Keratinocyte (primary cell): Measurements from ENCODE around the gene GRIN2D. TPM values are rescaled to one million over a fixed set of nuclear protein-coding genes. Genes with fewer than 3 reads are reported as not detected.

Experiments used
- DNase-seq: peaks from one replicate; pipeline ENCODE4 v3.0.0-alpha.2; 2011; ENCODE audit warnings: low read depth, missing footprints, low spot score
- FAIRE-seq: peaks from 2 replicates; lab custom pipeline; 2011; peaks lifted over from hg19 to GRCh38; lab: Jason Lieb, UNC
- H2AFZ ChIP-seq: 2 replicates; pipeline ENCODE4 v1.6.0; 2012; ENCODE audit warnings: low read length, control low read depth, inconsistent platforms; ENCODE audit not compliant: control insufficient read depth
- H3K27ac ChIP-seq: 2 replicates; pipeline ENCODE4 v1.5.1; 2011; ENCODE audit warnings: low read length; ENCODE audit not compliant: control insufficient read depth, insufficient read depth
- H3K27me3 ChIP-seq: 3 replicates; pipeline ENCODE4 v1.6.0; 2011; ENCODE audit warnings: low read length; ENCODE audit not compliant: control insufficient read depth, insufficient read depth; ENCODE audit errors: extremely low read depth
- H3K36me3 ChIP-seq, 2 experiments: 2 replicates in 1 of 2; 3 replicates in 1 of 2; pipeline ENCODE4 v1.5.1; 2011; ENCODE audit warnings: low read length in 2 of 2, mild to moderate bottlenecking in 1 of 2; ENCODE audit not compliant: control insufficient read depth in 2 of 2, insufficient read depth in 2 of 2; ENCODE audit errors: extremely low read depth in 1 of 2
- H3K4me1 ChIP-seq: 3 replicates; pipeline ENCODE4 v1.5.1; 2011; ENCODE audit warnings: low read length; ENCODE audit not compliant: control insufficient read depth, insufficient read depth; ENCODE audit errors: extremely low read depth
- H3K4me2 ChIP-seq: 3 replicates; pipeline ENCODE4 v1.6.0; 2011; ENCODE audit warnings: low read depth, low read length; ENCODE audit not compliant: control insufficient read depth, insufficient read depth; ENCODE audit errors: extremely low read depth
- H3K4me3 ChIP-seq, 3 experiments: fragments of 200-600 bp in 1 of 3; sonication (generic) in 1 of 3; 2 replicates in 2 of 3; 3 replicates in 1 of 3; pipeline ENCODE4 v1.5.1; 2011 to 2016; ENCODE audit warnings: low read length in 3 of 3, mild to moderate bottlenecking in 3 of 3, control low read depth in 2 of 3, inconsistent platforms in 1 of 3, low read depth in 1 of 3, mixed read lengths in 1 of 3, mixed run types in 1 of 3, moderate library complexity in 1 of 3; ENCODE audit not compliant: control insufficient read depth in 2 of 3, insufficient read depth in 2 of 3; ENCODE audit errors: extremely low read depth in 1 of 3
- H3K79me2 ChIP-seq: 2 replicates; pipeline ENCODE4 v1.6.0; 2012; ENCODE audit warnings: low read length; ENCODE audit not compliant: control insufficient read depth, insufficient read depth
- H3K9ac ChIP-seq: 3 replicates; pipeline ENCODE4 v1.6.0; 2011; ENCODE audit warnings: low read length; ENCODE audit not compliant: control insufficient read depth, insufficient read depth; ENCODE audit errors: extremely low read depth
- H3K9me1 ChIP-seq: 3 replicates; pipeline ENCODE4 v1.6.0; 2011; ENCODE audit warnings: low read length; ENCODE audit not compliant: control insufficient read depth, insufficient read depth; ENCODE audit errors: extremely low read depth
- H3K9me3 ChIP-seq: 2 replicates; pipeline ENCODE4 v1.5.1; 2012; ENCODE audit warnings: low read depth, low read length; ENCODE audit not compliant: control insufficient read depth
- H4K20me1 ChIP-seq: 3 replicates; pipeline ENCODE4 v1.6.0; 2011; ENCODE audit warnings: low read length; ENCODE audit not compliant: control insufficient read depth, insufficient read depth; ENCODE audit errors: extremely low read depth
- EZH2 ChIP-seq: IDR thresholded peaks from one replicate; pipeline ENCODE4 v1.6.1; 2012; ENCODE audit warnings: inconsistent platforms, mild to moderate bottlenecking, low read length, moderate library complexity
- dilution Hi-C: fragments of 300-500 bp; cut with MboI; formaldehyde crosslinking; loops from one replicate; pipeline ENCODE4 v1.7.0; 2020; ENCODE audit warnings: low sequenced_read_pairs; ENCODE audit not compliant: extremely low pct_ligation_motif_present
- polyA plus RNA-seq, 5 experiments: library from polyadenylated mRNA; depleted of rRNA in 3 of 5; stranded (reverse) in 3 of 5; stranded (forward) in 1 of 5; unstranded in 1 of 5; fragments of >200 nt; gene quantifications; 1 replicate in 1 of 5; 2 replicates in 3 of 5; 3 replicates in 1 of 5; pipeline versions ENCODE4 v1.2.1 to v1.2.3, GENCODE V29; 2011 to 2012; ENCODE audit warnings: missing spikeins in 2 of 5, low read depth in 1 of 5, low replicate concordance in 1 of 5
- TF ChIP-seq, protein P1 (sequence below), 3 experiments: IDR thresholded peaks in 1 of 3; conservative IDR thresholded peaks in 1 of 3; optimal IDR thresholded peaks in 1 of 3; 2 replicates in 2 of 3; 3 replicates in 1 of 3; pipeline versions ENCODE3 to v1.5.1; 2011; ENCODE audit warnings: low read length in 3 of 3, mild to moderate bottlenecking in 3 of 3, moderate library complexity in 2 of 3, control low read depth in 1 of 3, inconsistent platforms in 1 of 3; ENCODE audit not compliant: insufficient read depth in 2 of 3; ENCODE audit errors: extremely low read depth in 1 of 3

The GRIN2D gene
- polyA plus RNA-seq, 1 donor (not counting 4 experiments of a cell fraction or from before 2014, with no cell fraction given) = 0.04 TPM

DNA sequence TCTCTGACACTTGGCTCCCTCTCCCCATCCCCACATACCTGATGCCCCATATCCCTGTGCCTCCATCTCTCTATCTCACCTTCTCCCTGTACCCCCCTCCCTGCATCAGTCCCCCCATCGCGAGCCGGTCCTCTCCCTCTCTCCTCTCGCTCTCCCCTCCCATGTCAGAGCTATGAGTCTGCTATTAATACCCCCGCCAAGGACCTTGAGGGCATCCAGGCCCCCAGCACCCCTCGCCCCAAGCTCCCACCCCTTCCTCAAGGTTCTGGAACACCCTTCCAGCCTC lies 1.6 kb downstream of the GRIN2D start:
- H3K27ac ChIP-seq = no peak overlapping the region
- no peak overlapping the region for H3K9ac ChIP-seq
- H3K27me3 ChIP-seq = peaks cover 37% of the 10 kb centered on the region
- DNase-seq = no peak
- H3K9me1 ChIP-seq = no peaks in the 10 kb centered on the region
- TF ChIP-seq, protein P1, sequence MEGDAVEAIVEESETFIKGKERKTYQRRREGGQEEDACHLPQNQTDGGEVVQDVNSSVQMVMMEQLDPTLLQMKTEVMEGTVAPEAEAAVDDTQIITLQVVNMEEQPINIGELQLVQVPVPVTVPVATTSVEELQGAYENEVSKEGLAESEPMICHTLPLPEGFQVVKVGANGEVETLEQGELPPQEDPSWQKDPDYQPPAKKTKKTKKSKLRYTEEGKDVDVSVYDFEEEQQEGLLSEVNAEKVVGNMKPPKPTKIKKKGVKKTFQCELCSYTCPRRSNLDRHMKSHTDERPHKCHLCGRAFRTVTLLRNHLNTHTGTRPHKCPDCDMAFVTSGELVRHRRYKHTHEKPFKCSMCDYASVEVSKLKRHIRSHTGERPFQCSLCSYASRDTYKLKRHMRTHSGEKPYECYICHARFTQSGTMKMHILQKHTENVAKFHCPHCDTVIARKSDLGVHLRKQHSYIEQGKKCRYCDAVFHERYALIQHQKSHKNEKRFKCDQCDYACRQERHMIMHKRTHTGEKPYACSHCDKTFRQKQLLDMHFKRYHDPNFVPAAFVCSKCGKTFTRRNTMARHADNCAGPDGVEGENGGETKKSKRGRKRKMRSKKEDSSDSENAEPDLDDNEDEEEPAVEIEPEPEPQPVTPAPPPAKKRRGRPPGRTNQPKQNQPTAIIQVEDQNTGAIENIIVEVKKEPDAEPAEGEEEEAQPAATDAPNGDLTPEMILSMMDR (optimal IDR thresholded peaks at IDR 0.05 in 1 of 3, IDR thresholded peaks at IDR 0.05 in 1 of 3, conservative IDR thresholded peaks at IDR 0.05 in 1 of 3; ENCODE audit: extremely low read depth in 1 of 3, insufficient read depth in 2 of 3, low read length in 3 of 3) = no peak
- TF ChIP-seq EZH2 = peak; percentile 54
- no peak overlapping the region for H2AFZ ChIP-seq
- no peaks in the 10 kb centered on the region for H3K9me3 ChIP-seq
- no peaks in the 10 kb centered on the region for H4K20me1 ChIP-seq
- peaks cover 17% of the 10 kb centered on the region for H3K4me1 ChIP-seq
- peaks cover 12% of the 10 kb centered on the region for H3K79me2 ChIP-seq
- no peak for FAIRE-seq
- no peak overlapping the region for H3K4me3 ChIP-seq
- H3K4me2 ChIP-seq = no peak overlapping the region
- no peaks in the 10 kb centered on the region for H3K36me3 ChIP-seq
- dilution Hi-C loops = no loop called here

DNA sequence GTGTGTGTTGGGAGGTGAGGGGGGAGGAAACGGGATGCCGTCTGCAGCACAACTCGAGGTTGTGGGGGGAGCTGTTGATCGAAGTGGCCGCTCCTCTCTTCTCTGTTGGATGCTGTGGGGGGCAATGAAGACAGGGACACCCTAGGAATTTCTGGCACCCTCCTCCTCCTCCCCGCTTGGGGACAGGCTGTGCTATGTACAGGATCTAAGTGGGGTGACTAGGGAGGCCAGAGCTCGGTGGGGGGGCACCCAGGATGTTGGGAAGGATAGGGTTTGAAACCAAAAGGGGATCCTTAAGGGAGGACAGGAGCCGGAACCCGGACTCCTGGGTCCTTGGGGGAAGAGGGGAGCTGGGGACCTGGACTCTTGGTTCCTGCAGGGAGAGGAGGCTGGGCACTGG lies 2.0 kb downstream of the GRIN2D start:
- no peak overlapping the region for H2AFZ ChIP-seq
- no peak for TF ChIP-seq EZH2
- H3K4me3 ChIP-seq = no peak overlapping the region
- no peaks in the 10 kb centered on the region for H3K9me3 ChIP-seq
- H3K27me3 ChIP-seq = peaks cover 37% of the 10 kb centered on the region
- dilution Hi-C loops = no loop called here
- H3K79me2 ChIP-seq = peaks cover 8% of the 10 kb centered on the region
- H3K9me1 ChIP-seq = no peaks in the 10 kb centered on the region
- no peak overlapping the region for H3K9ac ChIP-seq
- no peak overlapping the region for H3K4me2 ChIP-seq
- DNase-seq (no peak), FAIRE-seq (no peak)
- no peak overlapping the region for H3K27ac ChIP-seq
- no peaks in the 10 kb centered on the region for H4K20me1 ChIP-seq
- peaks cover 17% of the 10 kb centered on the region for H3K4me1 ChIP-seq
- no peaks in the 10 kb centered on the region for H3K36me3 ChIP-seq

GRCh38 chr19:48396016-48396823 lies 2.8 kb downstream of the GRIN2D start:
- Histone ChIP-seq H3K9me1 (no peaks in the 10 kb centered on the region), H3K4me3 (no peak overlapping the region), H3K9me3 (no peaks in the 10 kb centered on the region), H3K9ac (no peak overlapping the region), H3K36me3 (no peaks in the 10 kb centered on the region), H3K27ac (no peak overlapping the region), H3K4me1 (peaks cover 17% of the 10 kb centered on the region), H4K20me1 (no peaks in the 10 kb centered on the region), H2AFZ (no peak overlapping the region), H3K4me2 (no peak overlapping the region), H3K79me2 (peaks cover 1% of the 10 kb centered on the region), H3K27me3 (peaks cover 37% of the 10 kb centered on the region)
- FAIRE-seq = no peak
- TF ChIP-seq, protein P1 (optimal IDR thresholded peaks at IDR 0.05 in 1 of 3, IDR thresholded peaks at IDR 0.05 in 1 of 3, conservative IDR thresholded peaks at IDR 0.05 in 1 of 3; ENCODE audit: extremely low read depth in 1 of 3, insufficient read depth in 2 of 3, low read length in 3 of 3) = no peak
- no peak for TF ChIP-seq EZH2
- dilution Hi-C loops = no loop called here
- no peak for DNase-seq
